Measurements from ENCODE around the gene LMAN1L. TPM values are rescaled to one million over a fixed set of nuclear protein-coding genes. Genes with fewer than 3 reads are reported as not detected.
A peak's percentile ranks its signal among the peaks of the same experiment; 100 is the strongest.

LMAN1L gene
- total RNA-seq, 6 donors from 2014 or later, result 1.0 TPM; not detected in 5

DNA sequence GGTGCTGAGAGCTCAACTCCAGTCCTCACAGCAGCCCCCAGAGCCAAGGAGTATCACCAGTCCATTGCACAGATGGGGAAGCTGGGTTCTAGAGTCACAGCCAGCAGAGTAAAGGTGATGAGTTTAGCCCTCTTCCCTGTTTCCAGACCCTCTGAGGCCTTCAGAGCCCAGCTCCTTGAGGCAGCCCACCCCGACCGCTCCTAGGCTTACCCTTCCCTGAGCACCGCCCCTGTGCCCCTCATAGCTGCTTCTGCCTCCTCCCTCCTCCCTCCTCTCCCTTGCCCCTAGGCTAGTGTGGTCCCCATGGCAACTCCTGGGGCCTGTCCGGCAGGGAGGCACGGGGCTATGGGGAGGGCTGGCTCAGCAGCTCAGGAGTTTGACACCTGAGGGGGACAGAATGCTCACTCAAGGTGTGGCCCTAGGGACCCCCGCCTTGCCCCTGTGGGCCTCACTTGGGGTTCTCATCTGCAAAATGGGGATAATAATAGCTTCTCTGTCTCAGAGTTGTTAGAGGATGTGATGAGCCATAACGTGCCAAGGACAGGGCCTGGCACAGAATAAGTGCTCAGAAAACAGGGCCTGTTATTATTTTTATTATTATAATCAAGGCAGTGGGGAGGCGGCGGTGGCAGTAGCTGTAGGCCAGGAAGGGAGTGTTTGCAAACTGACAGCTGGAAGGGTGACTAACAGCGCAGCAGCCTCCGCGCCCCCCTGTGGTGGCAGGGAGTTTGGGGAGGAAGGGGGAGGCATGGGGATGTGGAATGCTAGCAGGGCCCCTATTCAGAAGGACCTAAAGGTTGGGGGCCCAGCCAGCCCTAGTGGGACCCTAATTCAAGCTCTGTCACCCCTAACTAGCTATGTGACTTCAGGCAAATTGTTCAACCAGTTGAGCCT is 19.3 kb upstream of the LMAN1L start:
- ATAC-seq (ENCODE audit: low FRiP score in 2 of 2), result no peak
- Histone ChIP-seq H3K4me1 (peaks cover 51 to 70% (median 53%) of the 10 kb centered on the region in 4 donors), H3K4me3 (no peak overlapping the region), H3K27ac (peak overlapping the region; percentile 17 to 98 (median 32)), H3K27me3 (no peaks in the 10 kb centered on the region), H3K9me3 (no peaks in the 10 kb centered on the region), H3K36me3 (peaks cover 0 to 6% (median 3%) of the 10 kb centered on the region in 4 donors)
- DNase-seq, result peak; percentile 35 to 79
- 51 to 75% methylated on average over 12 of the region's 12 CpGs for WGBS, 2 donors
- TF ChIP-seq, protein P1, sequence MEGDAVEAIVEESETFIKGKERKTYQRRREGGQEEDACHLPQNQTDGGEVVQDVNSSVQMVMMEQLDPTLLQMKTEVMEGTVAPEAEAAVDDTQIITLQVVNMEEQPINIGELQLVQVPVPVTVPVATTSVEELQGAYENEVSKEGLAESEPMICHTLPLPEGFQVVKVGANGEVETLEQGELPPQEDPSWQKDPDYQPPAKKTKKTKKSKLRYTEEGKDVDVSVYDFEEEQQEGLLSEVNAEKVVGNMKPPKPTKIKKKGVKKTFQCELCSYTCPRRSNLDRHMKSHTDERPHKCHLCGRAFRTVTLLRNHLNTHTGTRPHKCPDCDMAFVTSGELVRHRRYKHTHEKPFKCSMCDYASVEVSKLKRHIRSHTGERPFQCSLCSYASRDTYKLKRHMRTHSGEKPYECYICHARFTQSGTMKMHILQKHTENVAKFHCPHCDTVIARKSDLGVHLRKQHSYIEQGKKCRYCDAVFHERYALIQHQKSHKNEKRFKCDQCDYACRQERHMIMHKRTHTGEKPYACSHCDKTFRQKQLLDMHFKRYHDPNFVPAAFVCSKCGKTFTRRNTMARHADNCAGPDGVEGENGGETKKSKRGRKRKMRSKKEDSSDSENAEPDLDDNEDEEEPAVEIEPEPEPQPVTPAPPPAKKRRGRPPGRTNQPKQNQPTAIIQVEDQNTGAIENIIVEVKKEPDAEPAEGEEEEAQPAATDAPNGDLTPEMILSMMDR (IDR thresholded peaks at IDR 0.05), result peak in 5 of 6 experiments; percentile 37 to 54 (median 46)
- no peak for TF ChIP-seq POLR2A (IDR thresholded peaks at IDR 0.05)

DNA sequence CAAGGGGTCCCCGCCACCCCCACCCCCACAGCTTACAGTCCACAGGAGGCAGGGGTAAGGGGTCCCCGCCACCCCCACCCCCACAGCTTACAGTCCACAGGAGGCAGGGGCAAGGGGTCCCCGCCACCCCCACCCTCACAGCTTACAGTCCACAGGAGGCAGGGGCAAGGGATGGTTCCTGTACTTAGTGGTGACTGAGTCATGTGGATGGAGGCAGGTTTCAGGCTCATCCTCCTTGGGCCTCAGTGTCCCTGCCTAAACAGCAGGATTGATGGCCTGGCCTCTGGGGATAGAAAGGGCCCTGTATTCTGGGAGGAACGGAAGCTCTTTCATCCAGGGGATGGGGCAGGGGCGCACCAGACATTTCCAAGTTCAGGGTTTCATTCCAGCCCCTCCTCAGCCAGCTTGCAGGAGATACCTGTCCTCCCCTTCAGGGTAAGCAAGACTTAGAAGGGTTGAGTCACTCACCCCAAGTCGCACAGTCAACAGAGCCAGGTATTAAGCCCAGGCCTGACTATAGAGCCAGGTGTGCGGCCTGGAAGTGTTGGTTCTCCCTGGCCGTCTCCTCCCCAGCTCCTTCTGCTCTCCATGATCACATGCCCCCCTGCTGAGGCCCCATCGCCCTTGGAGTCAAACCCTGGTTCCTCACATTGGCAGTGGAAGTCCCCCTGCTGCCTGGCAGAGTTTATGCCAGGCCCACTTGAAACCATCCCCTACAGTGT is 18.2 kb upstream of the LMAN1L start:
- WGBS, 2 donors, result 86 to 88% methylated on average over 4 to 6 of the region's 9 CpGs
- H3K4me1 ChIP-seq, result peaks cover 41 to 68% (median 45%) of the 10 kb centered on the region in 4 donors

DNA sequence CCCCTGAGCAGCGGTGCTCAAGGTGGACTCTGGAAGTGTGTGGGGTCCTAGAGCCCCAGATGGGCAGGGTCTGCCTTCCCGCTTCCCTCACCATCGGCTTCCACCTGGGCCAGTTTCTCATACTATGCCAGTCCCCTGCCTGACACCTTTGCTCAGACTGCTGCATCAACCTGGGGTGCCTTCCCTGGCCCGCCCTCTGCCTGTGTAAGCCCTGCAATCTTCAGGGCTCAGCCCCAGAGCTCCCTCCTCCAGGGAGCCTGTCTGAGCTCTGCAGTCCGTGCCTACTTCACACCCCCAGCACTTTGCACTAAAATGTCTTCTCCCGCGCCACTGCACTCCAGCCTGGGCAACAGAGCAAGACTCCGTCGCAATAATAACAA is 17.7 kb upstream of the LMAN1L start:
- Histone ChIP-seq H3K9me3 (no peaks in the 10 kb centered on the region), H3K27ac (peak overlapping the region in 1 of 4 donors; percentile 98), H3K27me3 (no peaks in the 10 kb centered on the region), H3K4me3 (no peak overlapping the region), H3K36me3 (peaks cover 0 to 22% (median 16%) of the 10 kb centered on the region in 4 donors), H3K4me1 (peaks cover 40 to 68% (median 45%) of the 10 kb centered on the region in 4 donors)
- 86 to 90% methylated on average over 7 to 8 of the region's 9 CpGs for WGBS, 2 donors
- DNase-seq (no peak), ATAC-seq (ENCODE audit: low FRiP score in 2 of 2) (no peak)
- TF ChIP-seq POLR2A (IDR thresholded peaks at IDR 0.05) (no peak), EP300 (IDR thresholded peaks at IDR 0.05) (no peak), POLR2AphosphoS5 (IDR thresholded peaks at IDR 0.05) (no peak)
- TF ChIP-seq, protein P1 (IDR thresholded peaks at IDR 0.05), result no peak

More for the DNA sequence above, 18.2 kb upstream of the LMAN1L start:
- no peak overlapping the region for H3K4me3 ChIP-seq
- peak overlapping the region in 2 of 4 donors; percentile 35 to 98 for H3K27ac ChIP-seq
- TF ChIP-seq, protein P1 (IDR thresholded peaks at IDR 0.05), result no peak
- TF ChIP-seq POLR2A (IDR thresholded peaks at IDR 0.05), result no peak
- DNase-seq, result no peak
- H3K27me3 ChIP-seq, result no peaks in the 10 kb centered on the region
- ATAC-seq (ENCODE audit: low FRiP score in 2 of 2), result no peak
- H3K9me3 ChIP-seq, result no peaks in the 10 kb centered on the region
- H3K36me3 ChIP-seq, result peaks cover 0 to 16% (median 13%) of the 10 kb centered on the region in 4 donors

DNA sequence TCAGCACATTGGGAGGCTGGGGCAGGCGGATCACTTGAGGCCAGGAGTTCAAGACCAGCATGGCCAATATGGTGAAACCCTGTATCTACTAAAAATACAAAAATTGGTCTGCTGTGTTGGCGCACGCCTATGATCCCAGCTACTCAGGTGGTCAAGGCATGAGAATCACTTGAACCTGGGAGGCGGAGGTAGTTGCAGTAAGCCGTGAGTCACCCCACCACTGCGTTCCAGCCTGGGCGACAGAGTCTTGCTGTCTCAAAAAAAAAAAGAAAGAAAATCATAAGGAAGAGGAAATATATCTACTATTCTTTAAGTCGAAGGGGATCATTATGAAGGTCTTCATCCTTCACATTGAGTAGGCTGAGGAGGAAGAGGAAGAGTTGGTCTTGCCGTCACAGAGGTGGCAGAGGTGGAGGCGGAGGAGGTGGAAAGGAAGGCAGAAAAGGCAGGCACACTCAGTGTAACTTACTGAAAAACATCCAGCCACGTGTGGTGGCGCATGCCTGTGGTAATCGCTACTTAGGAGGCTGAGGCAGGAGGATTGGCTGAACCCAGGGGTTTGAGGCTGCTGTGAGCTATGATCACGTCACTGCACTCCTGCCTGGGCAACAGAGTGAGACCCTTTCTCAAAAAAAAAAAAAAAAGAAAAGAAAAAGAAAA is 16.5 kb upstream of the LMAN1L start:
- Histone ChIP-seq H3K27me3 (no peaks in the 10 kb centered on the region), H3K4me3 (no peak overlapping the region), H3K9me3 (no peaks in the 10 kb centered on the region), H3K36me3 (peaks cover 0 to 33% (median 24%) of the 10 kb centered on the region in 4 donors), H3K4me1 (peaks cover 30 to 65% (median 40%) of the 10 kb centered on the region in 4 donors), H3K27ac (no peak overlapping the region)
- TF ChIP-seq EP300 (IDR thresholded peaks at IDR 0.05), result no peak
- TF ChIP-seq, protein P1 (IDR thresholded peaks at IDR 0.05), result no peak
- no peak for TF ChIP-seq POLR2A (IDR thresholded peaks at IDR 0.05)
- TF ChIP-seq POLR2AphosphoS5 (IDR thresholded peaks at IDR 0.05), result no peak
- 83 to 91% methylated on average over 14 of the region's 14 CpGs for WGBS, 2 donors
- DNase-seq (no peak), ATAC-seq (ENCODE audit: low FRiP score in 2 of 2) (no peak)

Measured in upper lobe of left lung (tissue), 6 donors.